SIG-M5 (cell line): ENCODE results near the gene GATAD2A.

Source experiments
- DNase-seq: peaks from one replicate; lab custom pipeline; 2025; lab: John Stamatoyannopoulos, UW

The GATAD2A gene

DNA sequence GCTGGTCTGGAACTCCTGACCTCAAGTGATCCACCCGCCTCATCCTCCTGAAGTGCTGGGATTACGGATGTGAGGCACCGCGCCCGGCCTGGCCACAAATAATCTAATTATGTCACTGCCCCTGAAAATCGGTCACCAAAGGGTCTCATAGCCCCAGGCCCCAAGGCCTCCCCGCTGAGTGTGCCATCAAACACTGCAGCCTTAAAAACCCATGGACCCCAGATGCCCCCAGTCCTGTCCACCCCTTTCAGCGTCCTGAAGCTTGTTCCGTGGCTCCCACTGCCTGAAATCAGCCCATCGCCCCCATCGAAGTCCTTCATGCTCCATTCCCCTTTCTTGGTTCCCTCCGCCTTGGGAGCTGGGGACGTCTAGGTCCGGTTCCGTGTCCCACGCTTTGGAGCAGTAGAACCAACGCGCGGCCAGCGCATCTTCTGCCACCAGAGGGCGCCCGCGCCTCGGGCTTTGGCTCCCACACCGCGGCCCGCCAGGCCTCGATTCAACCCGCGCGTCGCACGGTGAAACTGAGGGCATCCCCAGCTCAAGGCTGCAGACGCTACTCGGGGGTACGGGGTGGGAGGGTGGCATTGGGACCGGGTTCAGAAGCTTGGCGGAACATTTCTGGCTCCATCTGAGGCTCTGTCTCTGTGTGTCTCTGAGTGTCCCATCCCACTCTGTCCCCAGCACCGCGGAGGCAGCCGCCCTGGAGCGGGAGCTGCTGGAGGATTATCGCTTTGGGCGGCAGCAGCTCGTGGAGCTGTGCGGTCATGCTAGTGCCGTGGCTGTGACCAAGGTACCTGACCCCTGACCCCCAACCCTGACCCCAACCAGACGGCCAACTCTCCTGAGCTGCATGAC, 126.7 kb downstream of the GATAD2A start:
- DNase-seq, result no peak

DNA sequence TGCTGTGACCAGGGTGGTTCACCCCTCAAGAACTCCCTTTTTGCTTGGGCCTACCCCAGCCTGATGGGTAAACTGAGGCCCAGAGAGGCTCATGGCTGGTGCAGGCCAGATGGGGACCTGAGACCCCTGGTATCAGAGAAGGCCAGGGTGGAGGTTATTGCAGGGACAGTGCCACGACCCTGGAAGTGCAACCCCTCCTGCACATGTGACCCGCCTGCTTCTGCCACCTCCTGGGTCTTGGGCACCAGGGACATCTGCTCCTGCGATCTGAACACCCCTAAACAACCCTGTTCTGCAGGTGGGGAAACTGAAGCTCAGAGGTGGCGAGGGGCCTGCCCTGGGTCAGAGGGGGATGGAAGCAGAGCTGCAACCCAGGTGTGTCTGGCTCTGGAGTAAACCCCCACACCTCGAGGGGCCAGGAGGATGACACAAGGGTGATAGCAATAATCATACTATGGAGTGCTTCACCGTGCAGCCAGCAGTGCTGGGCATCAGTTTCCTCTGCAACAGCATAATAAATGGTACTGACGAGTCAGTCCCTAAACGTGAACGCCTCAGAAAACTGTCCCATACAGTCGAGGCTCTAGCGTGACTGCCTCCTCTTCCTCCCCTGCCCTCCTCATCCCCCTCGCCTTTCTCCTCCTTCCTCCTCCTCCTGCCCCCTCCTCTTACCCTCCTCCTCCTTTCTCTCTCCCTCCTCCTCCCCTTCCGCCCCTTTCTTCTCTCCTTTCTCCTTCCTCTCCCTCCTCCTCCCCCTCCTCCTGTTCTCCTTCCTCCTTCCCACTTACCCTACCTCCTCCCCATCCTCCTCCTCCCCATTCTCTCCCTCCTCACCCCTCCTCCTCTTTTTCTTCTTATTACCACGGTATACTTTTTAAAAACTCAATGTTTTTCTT, 127.6 kb downstream of the GATAD2A start:
- DNase-seq, result no peak

- no peak for DNase-seq
Observed at GRCh38 chr19:19533841-19534240, 128.4 kb downstream of the GATAD2A start.

DNA sequence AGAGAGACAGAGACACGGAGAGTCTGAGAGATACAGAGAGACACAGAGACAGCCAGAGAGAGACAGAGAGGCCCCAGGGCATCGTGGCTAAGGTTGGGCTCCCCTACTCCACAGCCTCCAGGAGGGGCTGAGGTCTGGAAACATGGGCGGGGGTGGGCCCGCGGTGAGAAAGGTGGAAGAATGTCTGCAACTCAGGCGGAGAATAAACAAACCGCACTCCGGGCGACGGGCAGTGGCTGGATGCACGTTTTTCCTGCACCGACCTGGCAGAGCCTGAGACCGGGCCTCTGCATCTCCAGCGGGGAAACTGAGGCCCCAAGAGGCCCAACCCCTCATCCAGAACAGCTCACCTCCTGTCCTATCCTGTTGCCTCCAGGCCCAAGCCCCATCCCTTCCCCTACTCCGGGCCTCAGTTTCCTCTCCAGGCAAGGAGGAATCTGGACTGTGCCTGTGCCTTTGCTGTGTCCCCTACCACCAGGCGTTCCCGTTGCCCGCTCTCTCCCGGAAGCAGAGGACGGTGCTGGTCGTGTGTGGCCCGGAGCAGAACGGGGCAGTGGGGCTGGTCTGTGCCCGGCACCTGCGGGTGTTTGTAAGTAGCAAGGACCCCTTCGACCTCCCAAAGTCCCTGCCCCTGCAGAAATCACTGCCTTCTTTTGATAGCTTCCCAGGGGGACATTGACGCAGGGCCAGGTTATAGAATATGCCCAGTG, 129.2 kb downstream of the GATAD2A start:
- no peak for DNase-seq

DNA sequence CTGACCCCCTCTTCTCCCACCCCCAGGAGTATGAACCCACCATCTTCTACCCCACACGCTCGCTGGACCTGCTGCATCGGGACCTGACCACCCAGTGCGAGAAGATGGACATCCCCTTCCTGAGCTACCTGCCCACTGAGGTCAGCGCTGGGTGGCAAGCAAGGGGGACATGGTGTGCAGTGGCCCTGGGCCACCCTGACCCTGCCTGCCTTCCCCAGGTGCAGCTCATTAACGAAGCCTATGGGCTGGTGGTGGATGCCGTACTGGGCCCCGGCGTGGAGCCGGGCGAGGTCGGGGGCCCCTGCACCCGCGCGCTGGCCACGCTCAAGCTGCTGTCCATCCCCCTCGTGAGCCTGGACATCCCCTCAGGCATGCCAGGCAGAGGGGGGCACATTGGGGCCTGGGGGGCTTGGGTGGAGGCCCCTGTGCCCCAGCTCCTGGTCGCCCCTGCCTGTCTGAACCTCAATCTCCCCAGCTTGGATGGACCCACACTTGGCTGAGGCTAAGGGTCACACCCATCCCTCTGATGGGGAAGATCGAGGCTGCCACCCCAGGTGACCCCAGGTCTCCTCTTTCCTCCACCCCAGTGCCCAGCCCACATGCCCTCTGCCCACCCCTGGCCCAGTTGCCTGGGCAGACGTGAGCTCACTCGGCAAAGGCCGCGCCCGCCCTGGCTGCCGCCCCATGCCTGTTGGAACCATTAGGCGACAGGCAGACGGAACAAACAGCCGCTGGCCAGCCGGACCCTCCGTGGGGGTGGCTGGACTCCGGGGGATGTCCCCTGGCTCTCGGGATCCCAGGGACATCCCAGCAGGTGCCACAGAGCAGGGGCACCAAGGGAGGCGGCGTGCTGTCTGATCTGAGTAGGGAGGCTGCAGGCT, 130.1 kb downstream of the GATAD2A start:
- DNase-seq, result no peak

GRCh38 chr19:19537075-19538048, 131.9 kb downstream of the GATAD2A start:
- DNase-seq, result no peak

DNA sequence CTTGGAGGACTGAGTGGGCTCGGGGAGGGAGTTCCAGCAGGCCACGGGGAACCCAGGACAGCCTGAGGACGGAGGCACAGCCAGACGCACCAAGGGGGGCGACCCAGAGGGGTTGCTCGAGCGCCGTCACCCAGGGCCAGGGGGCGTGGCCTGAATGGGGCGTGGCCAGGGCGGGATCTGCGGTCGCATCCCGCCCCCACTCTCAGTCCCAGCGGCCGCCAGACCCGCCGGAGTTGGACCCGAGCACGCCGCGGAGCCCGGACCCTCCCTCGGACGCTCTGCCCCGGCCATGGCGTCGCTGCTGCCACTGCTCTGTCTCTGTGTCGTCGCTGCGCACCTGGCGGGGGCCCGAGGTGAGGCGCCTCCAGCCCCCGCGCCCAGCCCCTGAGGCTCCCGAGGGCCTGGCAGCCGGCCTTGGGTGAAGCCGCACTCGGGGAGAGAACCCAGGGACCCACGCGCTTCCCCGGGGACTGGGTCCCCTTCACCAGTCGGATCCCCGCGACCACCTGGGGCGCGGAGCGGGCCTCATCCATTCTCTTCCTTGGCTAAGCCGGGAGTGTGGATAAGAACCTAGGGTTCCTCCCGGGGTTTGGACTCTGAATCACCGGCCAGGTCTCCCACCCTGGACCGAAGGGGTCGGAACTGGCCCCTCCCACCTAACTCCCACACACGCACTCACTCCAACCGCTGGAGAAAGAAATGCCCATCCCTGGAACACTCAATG, 132.7 kb downstream of the GATAD2A start, which contains the start of gene CILP2:
Gene CILP2 (plus strand): TSS at position 205 of the 724 bp plus-strand sequence. CDS start 85 bp downstream, at position 290.
- DNase-seq, result no peak

- DNase-seq, result no peak
Observed at GRCh38 chr19:19538785-19539166, 133.3 kb downstream of the GATAD2A start.

- no peak for DNase-seq
Observed at GRCh38 chr19:19539698-19540063, 134.2 kb downstream of the GATAD2A start.

- no peak for DNase-seq
Observed at GRCh38 chr19:19540064-19540714, 134.7 kb downstream of the GATAD2A start.

DNA sequence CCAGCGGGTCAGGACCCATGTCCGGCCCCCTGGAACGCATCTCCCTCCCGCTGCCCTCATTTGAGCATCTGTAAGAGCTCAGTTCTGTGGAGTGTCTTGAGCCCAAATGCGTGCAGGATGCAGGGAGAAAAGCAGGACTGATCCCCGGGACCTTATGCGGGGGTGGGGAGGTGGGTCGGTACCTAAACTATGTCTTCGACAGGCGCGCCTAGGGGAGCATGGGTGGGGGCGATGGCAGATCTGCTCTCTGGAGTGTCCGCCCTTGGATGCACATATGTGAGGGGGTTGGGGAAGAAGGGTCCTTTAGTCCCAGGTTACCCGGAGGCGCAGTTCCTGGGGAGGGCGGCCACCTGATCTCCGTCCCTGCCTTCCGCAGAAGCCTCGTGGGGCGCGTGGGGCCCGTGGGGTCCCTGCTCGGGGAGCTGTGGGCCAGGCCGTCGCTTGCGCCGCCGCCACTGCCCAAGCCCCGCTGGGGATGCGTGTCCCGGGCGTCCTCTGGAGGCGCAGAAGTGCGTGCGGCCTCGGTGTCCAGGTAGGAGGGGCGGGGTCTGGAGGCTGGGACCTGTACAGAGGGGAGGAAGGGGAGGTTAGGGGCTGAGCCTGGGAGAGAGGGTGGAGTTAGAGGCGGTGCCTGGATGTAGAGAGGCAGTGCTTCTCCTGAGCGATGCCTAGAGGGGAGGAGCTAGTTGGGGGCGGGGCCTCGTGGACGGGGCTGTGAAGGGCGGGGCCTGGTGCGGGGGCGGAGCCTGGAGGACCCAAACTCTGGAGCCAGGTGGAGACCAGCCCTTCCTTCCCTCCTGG, 135.4 kb downstream of the GATAD2A start:
- DNase-seq, result no peak

- no peak for DNase-seq
Observed at GRCh38 chr19:19541616-19542015, 136.1 kb downstream of the GATAD2A start.

DNA sequence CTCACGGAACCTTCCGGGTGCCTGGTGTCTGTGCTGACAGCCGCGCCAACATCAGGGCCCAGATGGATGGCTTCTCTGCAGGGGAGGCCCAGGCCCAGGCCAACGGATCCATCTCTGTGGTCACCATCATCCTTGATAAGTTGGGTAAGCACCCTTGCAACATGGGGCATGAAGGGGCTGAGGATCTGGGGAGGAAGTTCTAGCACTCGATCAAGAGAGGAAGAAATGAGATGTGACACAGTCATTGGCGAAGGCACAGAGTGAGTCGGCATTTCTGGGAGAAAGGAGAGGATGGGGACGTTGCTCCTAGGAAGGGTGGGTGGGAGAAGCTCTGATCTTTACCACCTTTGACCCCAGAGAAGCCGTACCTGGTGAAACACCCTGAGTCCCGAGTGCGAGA, 137.0 kb downstream of the GATAD2A start:
- no peak for DNase-seq

DNA sequence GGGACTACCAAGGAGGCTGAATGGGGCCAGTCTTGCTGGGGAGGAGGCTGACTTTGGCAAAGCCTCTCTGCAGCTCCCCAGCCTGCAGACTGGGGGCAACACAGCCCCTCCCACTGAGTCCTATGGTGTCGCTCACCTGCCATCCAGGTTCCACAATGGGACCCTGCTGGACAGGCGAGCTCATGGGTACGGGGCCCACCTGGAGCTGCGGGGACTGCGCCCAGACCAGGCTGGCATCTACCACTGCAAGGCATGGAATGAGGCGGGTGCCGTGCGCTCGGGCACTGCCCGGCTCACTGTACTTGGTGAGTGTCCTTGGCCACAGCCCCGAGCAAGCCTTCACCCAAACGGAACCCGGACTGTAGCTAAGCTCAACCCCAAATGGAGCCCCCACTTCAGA, 137.6 kb downstream of the GATAD2A start:
- DNase-seq, result no peak

DNA sequence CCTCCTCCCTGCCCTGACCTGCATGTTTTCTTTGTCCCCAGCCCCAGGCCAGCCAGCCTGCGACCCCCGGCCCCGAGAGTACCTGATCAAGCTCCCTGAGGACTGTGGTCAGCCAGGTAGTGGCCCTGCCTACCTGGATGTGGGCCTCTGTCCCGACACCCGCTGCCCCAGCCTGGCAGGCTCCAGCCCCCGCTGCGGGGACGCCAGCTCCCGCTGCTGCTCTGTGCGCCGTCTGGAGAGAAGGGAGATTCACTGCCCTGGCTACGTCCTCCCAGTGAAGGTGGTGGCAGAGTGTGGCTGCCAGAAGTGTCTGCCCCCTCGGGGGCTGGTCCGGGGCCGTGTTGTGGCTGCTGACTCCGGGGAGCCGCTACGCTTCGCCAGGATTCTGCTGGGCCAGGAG, 138.2 kb downstream of the GATAD2A start:
- no peak for DNase-seq

GRCh38 chr19:19544257-19544953, 138.9 kb downstream of the GATAD2A start:
- no peak for DNase-seq

GRCh38 chr19:19544954-19545591, 139.6 kb downstream of the GATAD2A start:
- DNase-seq, result no peak
